ENCODE measurements around the gene TPPP3. TPM values are rescaled to one million over a fixed set of nuclear protein-coding genes. Genes with fewer than 3 reads are reported as not detected.
"Not testable (repeated sequence)": the region's sequence is repeated elsewhere in the genome, so short reads cannot be mapped to it uniquely, and the experiment has no call there.

TPPP3 gene
- total RNA-seq, 2 donors from 2014 or later, result 8.2 to 39.3 TPM

DNA sequence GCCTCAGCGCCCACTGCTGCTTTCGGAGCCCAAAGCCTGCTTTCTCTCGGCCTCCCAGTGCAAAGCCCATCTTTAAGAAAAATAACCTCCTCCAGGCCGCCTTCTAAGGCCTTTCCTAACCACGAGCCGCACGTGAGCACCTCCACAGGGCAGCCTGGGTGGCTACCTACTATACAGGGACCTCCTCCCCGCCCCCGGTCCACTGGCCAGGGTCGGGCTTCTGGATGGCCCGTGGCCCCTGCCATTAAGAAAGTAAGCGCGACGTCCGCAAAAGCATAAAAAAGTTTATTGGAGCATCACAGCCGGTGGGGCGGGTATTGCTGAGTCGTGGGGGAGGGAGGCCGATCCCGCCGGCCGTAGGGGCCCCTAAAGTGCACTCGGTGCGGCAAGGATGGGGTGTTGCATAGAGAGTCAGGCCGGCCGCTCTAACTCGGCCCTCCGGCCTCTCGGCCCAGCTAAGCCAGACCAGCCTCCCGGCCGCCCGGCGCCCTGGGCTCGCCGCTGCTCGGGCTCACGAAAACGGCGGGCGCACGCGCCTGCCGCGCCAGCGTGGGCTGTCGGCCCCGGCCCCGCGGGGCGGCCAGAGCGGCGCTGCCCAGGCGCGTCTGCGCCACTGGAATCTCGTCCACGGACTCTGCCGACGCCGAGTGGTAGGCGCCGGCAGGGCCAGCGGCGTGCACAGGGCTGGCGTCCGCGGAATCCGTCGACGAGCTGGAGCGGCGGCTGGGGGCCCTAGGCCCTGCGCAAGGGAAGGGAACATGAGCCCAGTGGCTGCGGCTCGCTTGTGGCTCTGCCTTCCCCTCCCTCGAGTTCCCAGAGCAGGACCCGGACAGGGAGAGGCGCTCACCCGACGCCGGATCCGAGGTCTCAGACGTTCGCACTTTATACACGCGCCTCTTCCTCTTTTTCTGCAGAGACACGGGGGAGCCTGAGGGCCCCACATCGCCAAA lies 1.1 kb upstream of the TPPP3 start:
- no peak for DNase-seq (ENCODE audit: low spot score)
- intact Hi-C loops (cut with DNase I), result no loop called here

- intact Hi-C loops (cut with DNase I), result no loop called here
- DNase-seq (ENCODE audit: low spot score), result no peak
Observed at GRCh38 chr16:67393788-67394154, 473 bp upstream of the TPPP3 start.

- no peak for DNase-seq (ENCODE audit: low spot score)
- intact Hi-C loops (cut with DNase I), result no loop called here
Observed at GRCh38 chr16:67392301-67393059, 818 bp downstream of the TPPP3 start.

DNA sequence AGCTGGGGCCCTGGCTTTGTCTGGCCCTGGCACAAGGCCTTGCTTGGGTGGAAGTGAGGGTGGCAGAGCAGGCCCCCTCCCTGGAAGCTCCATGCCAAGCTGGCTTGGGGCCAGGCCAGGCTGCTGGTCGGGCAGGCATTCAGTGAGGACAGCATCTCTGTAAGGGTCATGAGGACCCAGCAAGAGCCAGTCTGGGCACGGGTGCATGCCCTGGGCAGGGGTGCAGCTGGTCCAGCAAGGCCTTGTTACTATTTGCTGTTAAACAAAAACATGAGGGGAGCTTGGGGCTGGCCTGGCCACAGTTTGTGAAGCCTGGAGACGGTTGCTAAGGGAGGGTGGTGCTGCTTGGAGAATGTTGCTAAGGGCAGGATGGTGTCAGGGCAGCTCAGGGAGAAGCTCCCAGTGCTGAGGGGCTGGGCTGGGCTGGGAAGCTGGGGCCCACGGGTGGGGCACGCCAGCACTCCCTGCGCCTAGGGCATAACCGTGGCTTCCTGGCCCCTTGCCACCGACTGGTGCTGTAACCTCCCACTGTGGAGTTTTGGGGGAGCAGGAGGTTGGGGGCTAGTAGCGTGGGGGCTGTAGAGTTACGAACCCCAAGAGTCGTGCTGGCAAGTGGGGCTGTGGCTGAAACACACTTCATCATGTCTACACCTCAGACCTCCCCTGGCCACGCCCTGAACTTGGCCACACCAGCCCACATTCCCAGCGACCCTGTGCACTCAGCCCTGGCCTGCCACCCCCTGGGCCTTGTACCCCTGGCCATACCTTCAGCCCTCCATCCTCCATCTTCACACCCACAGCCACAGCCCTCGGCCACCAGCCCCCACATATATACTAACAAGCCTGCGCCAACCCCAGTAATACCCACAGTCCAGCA lies 1.6 kb downstream of the TPPP3 start:
- intact Hi-C loops (cut with DNase I), result no loop called here

DNA sequence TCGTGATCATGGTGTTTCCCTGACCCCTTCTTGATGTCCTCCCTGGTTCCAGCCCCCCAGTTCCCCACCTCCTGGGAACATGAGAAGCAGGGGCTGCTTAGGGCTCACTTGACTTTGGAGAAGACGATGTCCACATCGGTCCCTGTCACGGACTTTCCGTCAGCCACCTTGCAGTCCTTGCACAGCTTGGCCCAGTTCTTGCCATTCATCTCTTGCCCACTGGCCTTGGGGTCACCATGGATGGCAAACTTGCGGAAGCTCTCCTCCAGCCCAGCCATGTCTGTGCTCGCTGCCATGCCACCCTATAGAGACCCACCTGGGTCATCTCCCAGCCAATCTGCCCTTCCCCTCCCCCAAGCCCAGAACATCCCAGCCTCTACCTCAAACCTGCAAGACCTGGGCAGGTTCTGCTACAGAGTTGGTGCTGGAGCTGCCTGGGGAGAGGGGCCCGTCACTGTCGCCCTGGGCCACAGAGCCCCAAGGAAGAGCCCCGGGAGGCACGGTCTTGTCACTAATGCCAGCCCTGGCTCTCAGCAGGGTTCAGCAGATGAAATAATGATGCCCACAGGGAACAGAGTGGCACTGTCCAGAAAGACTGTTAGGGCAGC lies 2.4 kb downstream of the TPPP3 start:
- intact Hi-C loops (cut with DNase I), result no loop called here
- DNase-seq (ENCODE audit: low spot score), result no peak

More for the DNA sequence above, 1.6 kb downstream of the TPPP3 start:
- no peak for DNase-seq (ENCODE audit: low spot score)

GRCh38 chr16:67389911-67390815 lies 3.1 kb downstream of the TPPP3 start:
- DNase-seq (ENCODE audit: low spot score), result no peak
- intact Hi-C loops (cut with DNase I), result no loop called here

- no peak for DNase-seq (ENCODE audit: low spot score)
- intact Hi-C loops (cut with DNase I), result no loop called here
Observed at GRCh38 chr16:67388591-67388990, 4.7 kb downstream of the TPPP3 start.

- intact Hi-C loops (cut with DNase I), result no loop called here
- no peak for DNase-seq (ENCODE audit: low spot score)
Observed at GRCh38 chr16:67388191-67388590, 5.1 kb downstream of the TPPP3 start.

DNA sequence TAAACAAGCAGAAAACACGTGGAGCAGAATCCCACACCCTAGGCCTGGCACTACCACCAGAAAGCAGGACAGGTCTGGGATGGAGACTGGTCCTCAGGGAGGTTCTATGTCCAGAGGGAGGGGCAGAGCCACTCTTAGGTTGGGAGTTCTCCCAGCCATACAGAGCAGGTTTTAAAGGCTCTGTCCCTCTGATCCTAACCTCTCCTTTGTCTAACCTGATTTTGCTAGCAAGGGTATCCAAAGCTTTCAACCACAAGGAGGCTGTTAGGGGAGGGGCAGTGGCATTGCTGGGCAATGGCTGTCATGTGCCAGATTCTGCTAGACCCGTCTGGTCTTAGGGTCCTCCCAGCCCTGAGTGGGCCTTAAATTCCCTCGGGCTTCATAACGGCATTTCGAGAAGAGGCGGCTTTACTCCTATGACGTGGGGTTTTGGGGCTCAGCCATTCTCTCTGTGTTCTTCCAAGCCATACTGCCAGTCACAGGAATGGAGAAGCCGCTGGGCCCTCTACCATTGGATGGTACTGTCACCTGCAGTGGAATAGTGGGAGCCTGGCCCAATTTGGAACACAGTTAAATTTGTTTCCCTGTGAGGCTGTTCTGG lies 5.7 kb downstream of the TPPP3 start:
- intact Hi-C loops (cut with DNase I), result no loop called here
- DNase-seq (ENCODE audit: low spot score), result no peak

GRCh38 chr16:67386861-67387455 lies 6.3 kb downstream of the TPPP3 start:
- no peak for DNase-seq (ENCODE audit: low spot score)
- intact Hi-C loops (cut with DNase I), result no loop called here

GRCh38 chr16:67384778-67385510 lies 8.4 kb downstream of the TPPP3 start:
- DNase-seq (ENCODE audit: low spot score), result no peak
- intact Hi-C loops (cut with DNase I), result no loop called here

GRCh38 chr16:67383284-67383683 lies 10.0 kb downstream of the TPPP3 start:
- intact Hi-C loops (cut with DNase I), result no loop called here
- DNase-seq (ENCODE audit: low spot score), result no peak

DNA sequence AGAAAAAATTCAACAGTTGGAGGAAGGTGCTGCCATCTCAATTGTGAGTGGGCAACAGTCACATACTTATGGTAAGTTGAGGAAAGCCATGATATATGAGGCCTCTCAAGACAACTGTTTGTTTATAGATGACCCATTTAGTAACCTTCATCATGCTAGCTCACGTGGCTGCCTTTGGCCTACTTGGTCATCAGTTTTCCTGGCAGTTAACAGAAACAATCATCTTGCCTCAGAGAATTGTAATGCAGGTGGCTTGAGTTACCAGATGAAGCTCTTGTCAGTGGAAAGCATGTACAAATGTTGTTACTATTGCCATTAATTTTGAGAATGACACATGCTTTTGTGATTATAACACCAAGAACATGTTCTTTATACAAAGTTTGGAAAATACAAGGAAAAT lies 14.7 kb downstream of the TPPP3 start:
- intact Hi-C loops (cut with DNase I), result no loop called here
- DNase-seq (ENCODE audit: low spot score), result no peak

- intact Hi-C loops (cut with DNase I); DNase-seq (ENCODE audit: low spot score): not testable (repeated sequence)
Observed at GRCh38 chr16:67376012-67376411, 17.3 kb downstream of the TPPP3 start.

- no peak for DNase-seq (ENCODE audit: low spot score)
- intact Hi-C loops (cut with DNase I), result no loop called here
Observed at GRCh38 chr16:67372664-67373063, 20.6 kb downstream of the TPPP3 start.

DNA sequence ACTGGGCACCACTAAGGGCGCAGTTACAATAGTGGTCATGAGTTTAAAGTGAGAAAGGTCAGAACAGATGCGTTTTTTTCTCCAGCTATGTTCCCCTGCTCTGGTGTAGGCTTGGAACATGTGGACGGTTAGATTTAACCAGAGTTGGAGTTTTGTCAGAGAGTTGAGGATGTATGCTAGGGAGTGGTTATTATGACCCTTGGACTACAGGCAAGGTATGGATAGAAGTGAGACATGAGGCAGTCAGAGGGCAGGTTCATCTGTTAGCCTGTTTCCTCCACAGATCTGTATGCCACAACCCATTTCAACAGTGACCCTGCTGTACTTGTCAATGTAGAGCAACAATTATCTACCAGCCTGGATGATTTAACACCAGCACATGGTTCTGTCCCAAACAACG lies 22.6 kb downstream of the TPPP3 start:
- intact Hi-C loops (cut with DNase I), result no loop called here
- DNase-seq (ENCODE audit: low spot score), result no peak

All from posterior vena cava (tissue), 2 donors.